OCI-LY7 (cell line): ENCODE measurements around the gene B3GALT5. TPM values are rescaled to one million over a fixed set of nuclear protein-coding genes. Genes with fewer than 3 reads are reported as not detected.

Experiments
- BruUV-seq: library from RNA; stranded (reverse); fragments of 400-500 nt; replicated peaks from 2 replicates; lab custom pipeline; 2021; lab: Mats Ljungman, UMichigan
- CTCF ChIA-PET: fragments of 300-600 bp; sonication (Branson Sonifier 250); formaldehyde crosslinking; loops from one replicate; lab custom pipeline; 2022; ENCODE audit warnings: antibody characterized with exemption; ENCODE audit not compliant: unreplicated experiment; lab: Charles Lee
- POLR2A ChIA-PET: fragments of 300-600 bp; sonication (Branson Sonifier 250); formaldehyde crosslinking; loops from one replicate; lab custom pipeline; 2022; ENCODE audit warnings: antibody characterized with exemption; lab: Charles Lee
- DNase-seq: peaks from one replicate; pipeline ENCODE4 v3.0.0-alpha.2; 2015; ENCODE audit warnings: low spot score
- H2AFZ ChIP-seq: fragments of 200-600 bp; sonication (generic), shearing (Covaris generic); 2 replicates; pipeline ENCODE4 v1.6.1; 2014; ENCODE audit warnings: mild to moderate bottlenecking, antibody characterized with exemption, low read length, moderate library complexity
- H3K27ac ChIP-seq: fragments of 200-600 bp; sonication (generic); 2 replicates; pipeline ENCODE4 v1.5.1; 2014; ENCODE audit warnings: mixed run types, low read depth, mild to moderate bottlenecking, moderate library complexity, low read length, inconsistent platforms; ENCODE audit not compliant: poor library complexity, severe bottlenecking
- H3K36me3 ChIP-seq: fragments of 200-600 bp; sonication (generic); 2 replicates; pipeline ENCODE4 v1.6.1; 2014; ENCODE audit warnings: mild to moderate bottlenecking, antibody characterized with exemption, low read length, moderate library complexity, mixed read lengths; ENCODE audit not compliant: insufficient read depth
- H3K4me1 ChIP-seq: fragments of 200-600 bp; sonication (generic); 2 replicates; pipeline ENCODE4 v1.5.1; 2014; ENCODE audit warnings: mild to moderate bottlenecking, low read length; ENCODE audit not compliant: insufficient read depth, poor library complexity, severe bottlenecking
- H3K4me2 ChIP-seq: fragments of 200-600 bp; sonication (generic); 2 replicates; pipeline ENCODE4 v1.6.1; 2014; ENCODE audit warnings: mild to moderate bottlenecking, low read length
- H3K4me3 ChIP-seq: fragments of 200-600 bp; sonication (generic); 2 replicates; pipeline ENCODE4 v1.5.1; 2014; ENCODE audit warnings: mild to moderate bottlenecking, low read depth, low read length; ENCODE audit not compliant: poor library complexity, severe bottlenecking
- H3K79me2 ChIP-seq: fragments of 200-600 bp; sonication (generic); 2 replicates; pipeline ENCODE4 v1.6.1; 2016; ENCODE audit warnings: low read depth, mild to moderate bottlenecking, low read length, moderate library complexity, mixed read lengths; ENCODE audit not compliant: insufficient read depth
- H3K9me2 ChIP-seq: fragments of 200-600 bp; sonication (generic); 2 replicates; pipeline ENCODE4 v1.6.1; 2016; ENCODE audit warnings: mild to moderate bottlenecking, low read length, mixed read lengths; ENCODE audit not compliant: insufficient read depth
- H3K9me3 ChIP-seq: fragments of 200-600 bp; sonication (generic); 2 replicates; pipeline ENCODE4 v1.6.1; 2014; ENCODE audit warnings: mild to moderate bottlenecking, mixed run types, low read length, mixed read lengths
- H4K20me1 ChIP-seq: fragments of 200-600 bp; sonication (generic); 2 replicates; pipeline ENCODE4 v1.6.1; 2014; ENCODE audit warnings: mild to moderate bottlenecking, antibody characterized with exemption, low read length, moderate library complexity, mixed read lengths; ENCODE audit not compliant: insufficient read depth
- CTCF ChIP-seq: fragments of 200-600 bp; sonication (generic); conservative IDR thresholded peaks from 2 replicates; pipeline ENCODE4 v1.5.1; 2014; ENCODE audit warnings: mild to moderate bottlenecking, antibody characterized with exemption, low read length, moderate library complexity, mixed read lengths
- EZH2phosphoT487 ChIP-seq: fragments of 200-600 bp; sonication (generic); IDR thresholded peaks from 2 replicates; pipeline ENCODE4 v1.6.1; 2018; ENCODE audit warnings: low read depth, borderline replicate concordance, mild to moderate bottlenecking, mixed run types, antibody characterized with exemption, low read length, moderate library complexity, mixed read lengths
- intact Hi-C: fragments of 100-400 bp; cut with micrococcal nuclease; formaldehyde crosslinking; loops from one replicate; pipeline ENCODE4 v1.10.0; 2022; ENCODE audit not compliant: unreplicated experiment
- total RNA-seq, 2 experiments: library from RNA; depleted of rRNA in 1 of 2; stranded (reverse); fragments of >200 nt in 1 of 2; shearing (Covaris generic) in 1 of 2; gene quantifications; 2 replicates each; pipeline ENCODE4 v1.2.3, GENCODE V29; 2014 to 2022

B3GALT5 gene
- total RNA-seq, 2 experiments from 2014 or later = not detected

- Histone ChIP-seq H3K4me3 (no peak overlapping the region), H2AFZ (no peak overlapping the region), H3K27ac (no peak overlapping the region), H3K36me3 (no peaks in the 10 kb centered on the region), H4K20me1 (no peaks in the 10 kb centered on the region), H3K9me2 (no peaks in the 10 kb centered on the region), H3K9me3 (no peaks in the 10 kb centered on the region), H3K4me2 (no peak overlapping the region), H3K4me1 (no peaks in the 10 kb centered on the region), H3K79me2 (no peaks in the 10 kb centered on the region)
- CTCF ChIA-PET = no interaction called here
- DNase-seq = no peak
- TF ChIP-seq EZH2phosphoT487 (no peak), CTCF (no peak)
- POLR2A ChIA-PET = no interaction called here
- BruUV-seq = no TSS peak
- intact Hi-C loops = no loop called here
These were observed 77.7 kb downstream of the B3GALT5 start for GRCh38 chr21:39690454-39690853.

- H3K36me3 ChIP-seq = no peaks in the 10 kb centered on the region
- no peak overlapping the region for H3K27ac ChIP-seq
- no peak overlapping the region for H2AFZ ChIP-seq
- no peak overlapping the region for H3K4me2 ChIP-seq
- no peaks in the 10 kb centered on the region for H4K20me1 ChIP-seq
- POLR2A ChIA-PET = interaction anchor here (0.7 kb wide), 1 partner anchor 176 kb away, joined by 3 read pairs; no protein-coding TSS in a partner anchor
- TF ChIP-seq EZH2phosphoT487 (no peak), CTCF (no peak)
- no peaks in the 10 kb centered on the region for H3K9me2 ChIP-seq
- no peaks in the 10 kb centered on the region for H3K79me2 ChIP-seq
- no TSS peak for BruUV-seq
- CTCF ChIA-PET = no interaction called here
- H3K4me1 ChIP-seq = no peaks in the 10 kb centered on the region
- no peaks in the 10 kb centered on the region for H3K9me3 ChIP-seq
- H3K4me3 ChIP-seq = no peak overlapping the region
- DNase-seq = no peak
- intact Hi-C loops = no loop called here
These were observed 82.0 kb downstream of the B3GALT5 start for GRCh38 chr21:39694750-39695149.

GRCh38 chr21:39696196-39696595 lies 83.5 kb downstream of the B3GALT5 start:
- no peak overlapping the region for H3K4me2 ChIP-seq
- H3K79me2 ChIP-seq = no peaks in the 10 kb centered on the region
- intact Hi-C loops = no loop called here
- no peak overlapping the region for H2AFZ ChIP-seq
- H3K4me3 ChIP-seq = no peak overlapping the region
- no peaks in the 10 kb centered on the region for H3K36me3 ChIP-seq
- no peaks in the 10 kb centered on the region for H4K20me1 ChIP-seq
- H3K9me3 ChIP-seq = no peaks in the 10 kb centered on the region
- H3K9me2 ChIP-seq = no peaks in the 10 kb centered on the region
- no peaks in the 10 kb centered on the region for H3K4me1 ChIP-seq
- no peak for DNase-seq
- ChIA-PET POLR2A (no interaction called here), CTCF (no interaction called here)
- H3K27ac ChIP-seq = no peak overlapping the region
- TF ChIP-seq CTCF (no peak), EZH2phosphoT487 (no peak)
- no TSS peak for BruUV-seq
